B cell (primary cell): ENCODE measurements around the gene RHOG. TPM values are rescaled to one million over a fixed set of nuclear protein-coding genes. Genes with fewer than 3 reads are reported as not detected.

Experiments
- ATAC-seq: fragments of 200-7000 bp; cut with Tn5 transposase; one replicate; pipeline ENCODE4 v1.10.0; 2021; ENCODE audit warnings: low read depth, mild to moderate bottlenecking, moderate number of reproducible peaks, moderate library complexity
- CTCF ChIA-PET: fragments of 350-600 bp; sonication (Branson Sonifier 250); formaldehyde crosslinking; loops from one replicate; lab custom pipeline; 2021; ENCODE audit warnings: antibody characterized with exemption, inconsistent platforms; lab: Charles Lee
- POLR2A ChIA-PET: fragments of 350-600 bp; sonication (Branson Sonifier 250); formaldehyde crosslinking; loops from one replicate; lab custom pipeline; 2021; ENCODE audit warnings: antibody characterized with exemption; lab: Charles Lee
- DNase-seq: peaks from one replicate; pipeline ENCODE4 v3.0.0; 2013
- H2AFZ ChIP-seq: 2 replicates; pipeline ENCODE4 v1.6.1; 2012; ENCODE audit warnings: mild to moderate bottlenecking, low read depth, low read length; ENCODE audit not compliant: insufficient read depth, poor library complexity, severe bottlenecking
- H3K27ac ChIP-seq, 2 donors: 1 replicate in 1 of 2; 2 replicates in 1 of 2; pipeline ENCODE4 v1.5.1; 2012 to 2013; ENCODE audit warnings: low read length in 2 of 2, mild to moderate bottlenecking in 2 of 2, moderate library complexity in 1 of 2
- H3K27me3 ChIP-seq, 4 experiments: fragments of 200-600 bp in 1 of 4; sonication (generic) in 1 of 4; replicated peaks in 1 of 4; 1 replicate in 2 of 4; 2 replicates in 2 of 4; pipeline versions ENCODE4 v1.6.1 to v1.7.0; 2013 to 2016; ENCODE audit warnings: low read length in 3 of 4, mild to moderate bottlenecking in 2 of 4, mixed read lengths in 1 of 4, moderate library complexity in 1 of 4; ENCODE audit not compliant: insufficient read depth in 4 of 4, control insufficient read depth in 3 of 4; ENCODE audit errors: control extremely low read depth in 1 of 4
- H3K36me3 ChIP-seq, 2 experiments: replicated peaks in 1 of 2; 1 replicate in 1 of 2; 2 replicates in 1 of 2; pipeline versions ENCODE4 v1.6.1 to v1.7.1; 2013; ENCODE audit warnings: low read length in 1 of 2; ENCODE audit not compliant: insufficient read depth in 2 of 2, control insufficient read depth in 1 of 2; ENCODE audit errors: control extremely low read depth in 1 of 2, extremely low read depth in 1 of 2
- H3K4me1 ChIP-seq, 2 donors: fragments of 200-600 bp in 1 of 2; sonication (generic) in 1 of 2; 1 replicate in 1 of 2; 2 replicates in 1 of 2; pipeline versions ENCODE4 v1.5.1 to v1.6.1; 2013 to 2017; ENCODE audit warnings: low read length in 2 of 2; ENCODE audit not compliant: control insufficient read depth in 2 of 2, insufficient read depth in 2 of 2
- H3K4me2 ChIP-seq: replicated peaks from 2 replicates; pipeline ENCODE3; 2012; ENCODE audit warnings: mild to moderate bottlenecking, low read depth, low read length; ENCODE audit not compliant: poor library complexity, severe bottlenecking
- H3K4me3 ChIP-seq, 5 experiments: fragments of 200-600 bp in 1 of 5; sonication (generic) in 1 of 5; 1 replicate in 3 of 5; 2 replicates in 2 of 5; pipeline versions ENCODE4 v1.5.1 to v1.7.0; 2011 to 2016; ENCODE audit warnings: low read length in 4 of 5, mild to moderate bottlenecking in 4 of 5, low read depth in 2 of 5, control low read depth in 1 of 5, moderate library complexity in 1 of 5; ENCODE audit not compliant: insufficient read depth in 1 of 5; ENCODE audit errors: control extremely low read depth in 1 of 5, extremely low read depth in 1 of 5
- H3K79me2 ChIP-seq: fragments of 200-600 bp; sonication (generic); one replicate; pipeline ENCODE4 v1.6.0; 2016; ENCODE audit warnings: low read length; ENCODE audit not compliant: control insufficient read depth, insufficient read depth
- H3K9ac ChIP-seq: fragments of 200-600 bp; sonication (generic); 2 replicates; pipeline ENCODE4 v1.6.1; 2017; ENCODE audit warnings: mild to moderate bottlenecking, low read length, moderate library complexity
- H3K9me3 ChIP-seq, 3 donors: one replicate each; pipeline versions ENCODE4 v1.6.1 to v1.7.1; 2013; ENCODE audit warnings: low read length in 2 of 3; ENCODE audit not compliant: control insufficient read depth in 2 of 3, insufficient read depth in 1 of 3; ENCODE audit errors: control extremely low read depth in 1 of 3
- H4K20me1 ChIP-seq: 2 replicates; pipeline ENCODE4 v1.6.0; 2012; ENCODE audit warnings: mild to moderate bottlenecking, low read length; ENCODE audit not compliant: insufficient read depth, control insufficient read depth, poor library complexity, severe bottlenecking
- H3K27ac Mint-ChIP-seq: one replicate; pipeline ENCODE4 v1.8.0; 2021; ENCODE audit warnings: mixed read lengths
- H3K27me3 Mint-ChIP-seq: one replicate; pipeline ENCODE4 v1.8.0; 2021; ENCODE audit warnings: mixed read lengths
- H3K4me1 Mint-ChIP-seq: one replicate; pipeline ENCODE4 v1.8.0; 2021; ENCODE audit warnings: mixed read lengths
- H3K4me3 Mint-ChIP-seq: one replicate; pipeline ENCODE4 v1.8.0; 2021; ENCODE audit warnings: mixed read lengths
- H3K9me3 Mint-ChIP-seq: one replicate; pipeline ENCODE4 v1.8.0; 2022; ENCODE audit warnings: mixed read lengths; ENCODE audit not compliant: insufficient read depth
- CTCF ChIP-seq: fragments of 200-600 bp; IDR thresholded peaks from one replicate; pipeline ENCODE4 v1.8.0; 2022; ENCODE audit warnings: antibody characterized with exemption, mild to moderate bottlenecking
- EZH2 ChIP-seq: IDR thresholded peaks from 2 replicates; pipeline ENCODE4 v1.6.1; 2012; ENCODE audit warnings: borderline replicate concordance, low read depth, mild to moderate bottlenecking, moderate library complexity, low read length; ENCODE audit not compliant: insufficient read depth, poor library complexity, severe bottlenecking
- WGBS: methylation state at CpG from one replicate; pipeline ENCODE4 v1.1.5; 2013; ENCODE audit warnings: missing lambda C conversion rate; ENCODE audit not compliant: insufficient coverage; 5-methylcytosine and 5-hydroxymethylcytosine counted together
- intact Hi-C: fragments of 100-400 bp; cut with micrococcal nuclease; formaldehyde crosslinking; loops from one replicate; pipeline ENCODE4 v1.10.0; 2022
- polyA plus RNA-seq: library from polyadenylated mRNA; depleted of rRNA; stranded (reverse); fragments of >200 nt; gene quantifications from 2 replicates; pipeline ENCODE4 v1.2.3, GENCODE V29; 2012
- total RNA-seq, 2 donors: library from RNA; stranded (reverse); fragments of 120-200 nt in 1 of 2; gene quantifications; 1 replicate in 1 of 2; 2 replicates in 1 of 2; pipeline versions ENCODE4 v1.2.3 to v1.2.4, GENCODE V29; 2013 to 2022

Gene RHOG
- total and polyA plus RNA-seq, 2 donors (not counting 1 experiment from before 2014, with no cell fraction given), result 102 to 141 TPM

GRCh38 chr11:3865388-3866193, 24.8 kb upstream of the RHOG start:
- DNase-seq, result peak; percentile 50
- peak overlapping the region; percentile 55 for H3K4me2 ChIP-seq
- intact Hi-C loops, result loop anchor here (2.0 kb wide), 1 partner anchor 15 kb away; no protein-coding TSS in a partner anchor

More at GRCh38 chr11:3865388-3866193, 24.8 kb upstream of the RHOG start:
- ChIA-PET POLR2A (interaction anchor here (0.6 to 2.4 kb wide), 3 partner anchors 10 to 60 kb away, joined by 3 to 11 read pairs (median 6); partner anchors contain the start of gene STIM1), CTCF (interaction anchor here (1.0 to 36.8 kb wide), 4 partner anchors 11 to 193 kb away, joined by 3 to 662 read pairs (median 3); partner anchors contain the start of genes RHOG and STIM1)
- H3K4me1 ChIP-seq, result peaks cover 67 to 73% of the 10 kb centered on the region in 2 donors
- peak overlapping the region in 2 of 5 experiments; percentile 1 to 41 for H3K4me3 ChIP-seq
- H2AFZ ChIP-seq, result no peak overlapping the region
- H3K9ac ChIP-seq, result peak overlapping the region; percentile 7
- no peaks in the 10 kb centered on the region for H3K27me3 ChIP-seq
- Mint-ChIP-seq H3K4me3 (peak overlapping the region; percentile 68), H3K4me1 (peaks cover 81% of the 10 kb centered on the region), H3K27me3 (no peaks in the 10 kb centered on the region), H3K9me3 (no peaks in the 10 kb centered on the region), H3K27ac (peak overlapping the region; percentile 84)
- peaks cover 11% of the 10 kb centered on the region for H4K20me1 ChIP-seq
- H3K36me3 ChIP-seq, result peaks cover 0 to 1% of the 10 kb centered on the region in 2 experiments
- ATAC-seq, result peak; percentile 58
- peak overlapping the region; percentile 59 to 74 for H3K27ac ChIP-seq
- peaks cover 100% of the 10 kb centered on the region for H3K79me2 ChIP-seq
- WGBS, result 7% methylated on average over 2 of the region's 3 CpGs
- no peak for TF ChIP-seq CTCF
- no peak for TF ChIP-seq EZH2
- no peaks in the 10 kb centered on the region for H3K9me3 ChIP-seq
